H1 (cell line): Measurements from ENCODE around the gene PARM1. TPM values are rescaled to one million over a fixed set of nuclear protein-coding genes. Genes with fewer than 3 reads are reported as not detected.

Experiments used
- ASH2L ChIP-seq: fragments of 200-600, 300-600 bp; sonication (generic); IDR thresholded peaks from one replicate; pipeline ENCODE4 v1.7.1; 2017; ENCODE audit warnings: low read length
- ATF3 ChIP-seq: IDR thresholded peaks from 2 replicates; pipeline ENCODE4 v1.6.1; 2011; ENCODE audit warnings: low read depth, mild to moderate bottlenecking, low read length; ENCODE audit not compliant: insufficient read depth
- BCL11A ChIP-seq, 2 experiments: IDR thresholded peaks; one replicate each; pipeline ENCODE4 v1.6.1; 2011; ENCODE audit warnings: low read depth in 2 of 2, low read length in 2 of 2, mild to moderate bottlenecking in 2 of 2
- CBX5 ChIP-seq: fragments of 300-800, 300-1000 bp; sonication (generic); IDR thresholded peaks from 2 replicates; pipeline ENCODE4 v1.7.1; 2016; ENCODE audit warnings: antibody characterized with exemption, low read length, low read depth
- CBX8 ChIP-seq: fragments of 300-800, 300-1000 bp; sonication (generic); IDR thresholded peaks from 2 replicates; pipeline ENCODE4 v1.7.1; 2016; ENCODE audit warnings: low read depth, low read length, borderline replicate concordance
- CTCF ChIP-seq, 3 experiments: IDR thresholded peaks; 1 replicate in 2 of 3; 2 replicates in 1 of 3; pipeline versions ENCODE4 v1.5.1 to v1.6.1; 2011; ENCODE audit warnings: low read length in 3 of 3, mild to moderate bottlenecking in 3 of 3, inconsistent platforms in 2 of 3, low read depth in 1 of 3, moderate library complexity in 1 of 3; ENCODE audit not compliant: insufficient read depth in 1 of 3; ENCODE audit errors: control extremely low read depth in 1 of 3
- EP300 ChIP-seq, 2 experiments: IDR thresholded peaks; 1 replicate in 1 of 2; 2 replicates in 1 of 2; pipeline ENCODE4 v1.6.1; 2011 to 2012; ENCODE audit warnings: low read depth in 2 of 2, low read length in 2 of 2, mild to moderate bottlenecking in 2 of 2, borderline replicate concordance in 1 of 2, inconsistent platforms in 1 of 2, moderate library complexity in 1 of 2
- GABPA ChIP-seq: IDR thresholded peaks from 2 replicates; pipeline ENCODE4 v1.6.1; 2011; ENCODE audit warnings: mild to moderate bottlenecking, low read length, moderate library complexity, borderline replicate concordance; ENCODE audit not compliant: insufficient read depth
- HDAC2 ChIP-seq, 2 experiments: fragments of 300-600 bp in 1 of 2; sonication (generic) in 1 of 2; IDR thresholded peaks; 2 replicates each; pipeline ENCODE4 v1.6.1; 2011 to 2012; ENCODE audit warnings: low read depth in 2 of 2, low read length in 2 of 2, mild to moderate bottlenecking in 2 of 2, moderate library complexity in 2 of 2, borderline replicate concordance in 1 of 2, inconsistent platforms in 1 of 2
- JUN ChIP-seq: IDR thresholded peaks from 2 replicates; pipeline ENCODE4 v1.6.1; 2011; ENCODE audit warnings: low read depth, mild to moderate bottlenecking, improper control_type of control experiment, low read length
- JUND ChIP-seq: IDR thresholded peaks from 2 replicates; pipeline ENCODE4 v1.6.1; 2011; ENCODE audit warnings: mild to moderate bottlenecking, improper control_type of control experiment, low read length
- KDM1A ChIP-seq: fragments of 200-600, 300-600 bp; sonication (generic); IDR thresholded peaks from 2 replicates; pipeline ENCODE4 v1.7.1; 2016; ENCODE audit warnings: mild to moderate bottlenecking, low read length, borderline replicate concordance
- KDM4A ChIP-seq: IDR thresholded peaks from one replicate; pipeline ENCODE4 v1.7.1; 2012; ENCODE audit warnings: low read depth, mild to moderate bottlenecking, moderate library complexity, low read length, inconsistent platforms; ENCODE audit not compliant: severe bottlenecking
- MAX ChIP-seq: IDR thresholded peaks from 2 replicates; pipeline ENCODE4 v1.6.1; 2012; ENCODE audit warnings: inconsistent platforms
- POLR2A ChIP-seq, 2 experiments: IDR thresholded peaks; 1 replicate in 1 of 2; 2 replicates in 1 of 2; pipeline ENCODE4 v1.6.1; 2011; ENCODE audit warnings: low read depth in 2 of 2, low read length in 2 of 2, mild to moderate bottlenecking in 2 of 2; ENCODE audit errors: control extremely low read depth in 1 of 2
- RFX5 ChIP-seq: IDR thresholded peaks from 2 replicates; pipeline ENCODE4 v1.6.1; 2011; ENCODE audit warnings: low read depth, low read length, improper control_type of control experiment, borderline replicate concordance
- SP1 ChIP-seq: IDR thresholded peaks from 2 replicates; pipeline ENCODE4 v1.6.1; 2011; ENCODE audit warnings: low read depth, low read length
- SP2 ChIP-seq: IDR thresholded peaks from 2 replicates; pipeline ENCODE4 v1.6.1; 2012; ENCODE audit warnings: mild to moderate bottlenecking, low read length, inconsistent platforms
- TAF7 ChIP-seq: optimal IDR thresholded peaks from 2 replicates; pipeline ENCODE3; 2011; ENCODE audit warnings: low read depth, mild to moderate bottlenecking, inconsistent platforms, low read length, moderate library complexity, borderline replicate concordance
- ZNF274 ChIP-seq: IDR thresholded peaks from 2 replicates; pipeline ENCODE4 v1.7.0; 2012; ENCODE audit warnings: low read length, borderline replicate concordance; ENCODE audit errors: extremely low read depth
- polyA plus RNA-seq, 7 experiments: library from polyadenylated mRNA; depleted of rRNA in 3 of 7; stranded (reverse) in 5 of 7; unstranded in 2 of 7; fragments of >200 nt in 5 of 7; fragments of 200-250 nt in 2 of 7; gene quantifications; 1 replicate in 5 of 7; 2 replicates in 1 of 7; 4 replicates in 1 of 7; pipeline versions ENCODE4 v1.2.1 to v1.2.3, GENCODE V29; 2011 to 2013; ENCODE audit warnings: missing spikeins in 2 of 7, mixed read lengths in 2 of 7
- total RNA-seq: library from RNA; stranded (reverse); fragmentation: NEBNext Ultra II Directional; extraction: Animal tissue kit (Norgen Biotek cat#: 25700); gene quantifications from 2 replicates; pipeline ENCODE4 v1.2.1, GENCODE V29; 2021

Gene PARM1
- total and polyA plus RNA-seq, 2 of the 8 experiments (the other 6 are each of a cell fraction or from before 2014, with no cell fraction given): 2.0 to 5.3 TPM

- no peak for TF ChIP-seq BCL11A (IDR thresholded peaks at IDR 0.05; ENCODE audit: low read depth in 2 of 2, low read length in 2 of 2)
- TF ChIP-seq JUN: no peak
- no peak for TF ChIP-seq KDM4A
- TF ChIP-seq TAF7: no peak
- no peak for TF ChIP-seq EP300 (IDR thresholded peaks at IDR 0.05; ENCODE audit: borderline replicate concordance in 1 of 2, low read depth in 2 of 2, low read length in 2 of 2)
- no peak for TF ChIP-seq ZNF274
- no peak for TF ChIP-seq ATF3
- no peak for TF ChIP-seq SP1
- TF ChIP-seq RFX5: no peak
- TF ChIP-seq KDM1A: no peak
- no peak for TF ChIP-seq POLR2A (IDR thresholded peaks at IDR 0.05; ENCODE audit: control extremely low read depth in 1 of 2, low read depth in 2 of 2, low read length in 2 of 2)
- no peak for TF ChIP-seq CBX8
- peak; percentile 28 to 70 (median 52); a peak in 3 of 4 replicates for TF ChIP-seq CTCF (IDR thresholded peaks at IDR 0.05; ENCODE audit: control extremely low read depth in 1 of 3, insufficient read depth in 1 of 3, low read depth in 1 of 3, low read length in 3 of 3)
- no peak for TF ChIP-seq CBX5
- peak; percentile 40; the same call in 1 of the 2 replicates for TF ChIP-seq MAX
- TF ChIP-seq JUND: no peak
- TF ChIP-seq SP2: no peak
- TF ChIP-seq HDAC2 (IDR thresholded peaks at IDR 0.05; ENCODE audit: borderline replicate concordance in 1 of 2, low read depth in 2 of 2, low read length in 2 of 2): no peak
- no peak for TF ChIP-seq GABPA
- TF ChIP-seq ASH2L: no peak
Observed at GRCh38 chr4:74969507-74970474, 36.9 kb downstream of the PARM1 start (continued).
